T-helper 22 cell (primary cell): Measurements from ENCODE around the gene NCOA3.
"Not testable (repeated sequence)": the region's sequence is repeated elsewhere in the genome, so short reads cannot be mapped to it uniquely, and the experiment has no call there.

Experiments
- DNase-seq: peaks from one replicate; pipeline ENCODE4 v3.0.0-alpha.2; 2020; ENCODE audit warnings: low read depth

Gene NCOA3

DNA sequence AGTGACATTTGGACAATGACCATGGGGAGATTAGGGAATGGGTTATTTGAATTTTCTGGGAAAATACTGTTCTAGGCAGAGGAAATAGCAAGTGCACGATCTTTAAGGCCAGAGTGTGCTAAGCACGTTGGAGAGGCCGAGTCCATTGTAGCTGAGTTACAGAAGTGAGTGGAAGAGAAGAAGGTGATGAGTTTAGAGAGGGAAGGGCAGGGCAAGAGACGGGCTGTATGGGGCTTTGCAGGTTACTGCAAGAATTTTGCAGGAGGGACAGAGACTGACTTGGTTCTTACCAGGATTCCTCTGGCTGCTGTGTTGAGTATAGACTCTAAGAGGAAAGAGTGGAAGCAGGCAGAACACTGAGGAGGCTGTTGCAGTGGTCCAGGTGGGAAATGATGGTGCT lies 1.1 kb upstream of the NCOA3 start:
- DNase-seq, result no peak

DNA sequence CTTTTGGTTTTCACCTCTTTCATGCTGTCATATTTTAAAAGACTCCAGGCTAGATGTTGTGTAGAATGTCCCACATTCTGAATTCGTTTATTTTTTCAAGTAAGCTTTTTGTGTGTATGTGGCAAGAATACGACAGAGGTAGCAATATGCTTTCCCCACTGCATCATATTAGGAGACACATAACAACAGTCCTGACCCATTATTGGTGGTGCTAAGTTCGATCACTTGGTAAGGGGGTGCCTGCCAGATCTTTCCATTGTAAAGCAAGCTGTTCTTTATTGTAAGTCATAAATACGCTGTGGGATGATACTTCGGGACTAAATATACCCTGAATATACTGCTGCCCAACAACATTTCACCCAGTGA lies 588 bp upstream of the NCOA3 start:
- DNase-seq, result no peak

DNA sequence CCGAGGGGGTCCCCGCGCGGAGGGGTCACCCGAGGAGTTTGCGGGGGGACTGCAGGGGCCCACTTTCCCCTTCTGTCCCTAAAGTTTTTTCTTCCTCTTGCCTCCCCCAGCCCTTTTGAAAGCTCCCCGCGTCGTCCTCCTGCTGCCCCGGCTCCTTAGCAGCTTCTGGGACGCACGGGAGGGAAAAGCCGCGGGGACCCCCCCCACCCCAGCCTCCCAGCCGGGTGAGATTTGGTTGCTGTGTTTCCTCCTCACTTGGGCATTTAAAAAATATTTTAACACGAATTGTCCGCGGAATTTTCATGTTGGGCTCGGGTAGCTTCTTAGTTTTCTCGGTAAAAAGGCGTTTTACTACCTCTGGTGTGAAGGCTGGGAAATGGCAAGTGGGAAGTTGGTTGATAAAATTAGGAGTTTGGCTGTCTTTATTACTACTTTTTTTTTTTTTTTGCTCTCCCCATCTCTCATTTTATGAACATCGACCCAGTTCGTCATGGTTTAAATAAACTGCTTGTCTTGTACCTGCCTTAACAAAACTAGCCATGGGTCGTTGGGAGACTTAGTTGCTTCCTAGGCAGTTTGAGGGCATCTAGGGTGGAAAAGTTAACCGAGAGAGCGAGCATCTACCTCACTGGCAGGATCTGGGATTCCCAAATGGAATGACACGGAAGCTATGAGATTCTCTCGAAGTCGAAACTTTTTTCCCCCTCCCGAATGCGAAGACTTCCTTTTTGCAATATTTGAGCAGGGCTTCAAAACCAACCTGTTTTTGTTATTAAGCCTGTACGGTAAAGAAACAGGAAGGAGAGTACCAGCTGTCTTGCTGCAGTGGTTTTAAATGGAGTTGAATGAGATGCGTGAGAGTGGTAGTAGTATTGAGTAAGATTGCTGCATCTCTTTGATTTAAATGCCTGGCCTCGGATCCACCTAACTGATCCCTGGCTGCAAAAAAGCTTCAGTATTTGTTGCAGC lies 868 bp downstream of the NCOA3 start:
- no peak for DNase-seq

DNA sequence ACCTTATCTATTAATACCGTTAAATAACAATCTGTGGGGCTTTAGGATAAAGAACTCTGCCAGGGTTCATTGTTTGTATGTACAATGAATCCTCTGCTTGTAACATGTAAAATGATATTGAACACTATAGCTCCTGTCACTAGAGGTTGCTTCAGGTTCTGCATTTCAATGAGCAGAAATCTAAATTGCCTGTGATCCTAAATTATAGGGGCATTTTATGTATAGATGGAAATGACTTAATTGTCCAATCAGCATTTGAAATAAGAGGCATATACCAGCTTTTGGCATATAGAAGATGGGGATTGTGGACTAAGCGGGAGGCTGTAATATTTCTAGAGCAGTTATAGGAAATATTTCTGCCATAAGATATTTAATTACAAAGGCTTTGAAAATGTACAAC lies 2.0 kb downstream of the NCOA3 start:
- no peak for DNase-seq

DNA sequence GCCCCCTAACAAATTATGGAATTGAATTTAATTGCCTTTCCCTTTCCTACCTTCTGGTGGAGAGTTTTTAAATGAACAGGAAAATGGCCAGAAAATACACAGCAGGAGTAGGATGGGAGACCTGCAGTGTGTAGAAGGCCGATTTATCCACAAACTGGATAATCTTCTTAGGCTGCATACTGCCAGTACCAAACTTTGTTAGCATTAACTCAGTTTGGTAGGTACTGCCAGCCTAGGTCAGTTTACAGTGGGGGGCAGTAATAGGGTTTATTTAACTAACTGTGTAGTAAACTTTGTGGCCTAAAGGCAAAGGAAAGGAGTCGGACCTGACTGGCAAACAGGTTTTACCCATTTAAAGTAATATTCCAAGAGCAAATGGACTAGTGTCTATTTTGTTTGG lies 4.6 kb downstream of the NCOA3 start:
- no peak for DNase-seq

DNA sequence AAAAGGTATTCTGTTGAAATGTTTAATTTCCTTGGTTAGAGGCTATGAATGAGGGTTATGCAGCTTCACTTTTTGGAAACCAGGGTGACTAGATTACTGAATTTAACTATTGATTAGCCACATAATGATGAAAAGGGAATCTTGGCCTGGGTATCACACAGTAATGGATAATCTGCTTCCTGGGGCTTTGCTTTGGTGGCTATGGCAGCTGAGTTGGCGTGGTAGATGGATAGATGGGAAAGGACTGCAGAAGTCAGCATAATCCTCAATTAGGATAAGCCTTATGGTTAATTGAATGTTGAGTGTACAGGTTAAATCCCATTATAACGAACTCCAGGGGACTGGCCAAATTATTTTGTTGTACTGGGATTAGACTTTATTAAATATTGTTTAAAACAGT lies 5.2 kb downstream of the NCOA3 start:
- no peak for DNase-seq

DNA sequence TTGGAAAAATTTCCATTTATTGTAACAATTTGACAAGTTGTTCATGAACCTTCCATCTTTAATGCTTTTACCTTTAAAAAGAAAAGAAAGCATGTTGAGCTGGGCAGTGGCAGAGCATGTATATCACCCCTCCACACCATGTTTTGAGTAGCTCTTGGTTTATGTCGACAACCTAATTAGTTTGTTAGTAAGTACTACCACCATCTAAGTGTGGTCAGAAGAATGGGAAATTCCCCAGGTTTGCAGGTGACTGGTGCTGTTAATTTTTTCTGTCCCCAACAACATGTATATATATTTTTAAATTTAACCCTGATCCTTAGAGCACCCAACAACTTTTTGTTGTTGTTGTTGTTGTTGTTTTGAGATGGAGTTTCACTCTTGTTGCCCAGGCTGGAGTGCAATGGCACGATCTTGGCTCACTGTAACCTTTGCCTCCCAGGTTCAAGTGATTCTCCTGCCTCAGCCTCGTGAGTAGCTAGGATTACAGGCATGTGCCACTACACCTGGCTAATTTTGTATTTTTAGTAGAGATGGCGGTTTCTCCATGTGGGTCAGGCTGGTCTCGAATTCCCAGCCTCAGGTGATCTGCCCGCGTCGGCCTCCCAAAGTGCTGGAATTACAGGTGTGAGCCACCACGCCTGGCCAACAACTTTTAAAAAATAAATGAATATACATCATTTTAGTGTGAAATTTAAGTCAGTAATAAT lies 5.7 kb downstream of the NCOA3 start:
- not testable (repeated sequence) for DNase-seq

DNA sequence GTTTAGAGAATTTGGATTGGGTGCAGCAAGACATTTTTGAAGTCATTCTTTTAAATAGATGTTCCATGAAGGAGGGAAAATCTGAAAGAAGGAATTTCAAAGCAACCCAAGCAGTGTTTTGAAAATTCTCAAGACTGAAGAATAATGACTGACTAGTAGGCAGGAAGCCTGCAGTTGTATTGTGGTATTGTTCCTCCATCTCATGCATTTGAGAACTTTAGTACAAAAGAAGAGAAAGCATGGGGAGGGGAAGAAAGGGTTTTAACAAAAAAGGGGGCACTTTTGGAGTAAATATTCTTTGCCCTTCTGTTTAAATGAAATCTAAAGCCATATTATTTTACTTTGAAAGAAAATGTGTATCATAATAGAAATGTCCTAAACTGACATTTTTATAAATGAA lies 6.6 kb downstream of the NCOA3 start:
- DNase-seq, result no peak

DNA sequence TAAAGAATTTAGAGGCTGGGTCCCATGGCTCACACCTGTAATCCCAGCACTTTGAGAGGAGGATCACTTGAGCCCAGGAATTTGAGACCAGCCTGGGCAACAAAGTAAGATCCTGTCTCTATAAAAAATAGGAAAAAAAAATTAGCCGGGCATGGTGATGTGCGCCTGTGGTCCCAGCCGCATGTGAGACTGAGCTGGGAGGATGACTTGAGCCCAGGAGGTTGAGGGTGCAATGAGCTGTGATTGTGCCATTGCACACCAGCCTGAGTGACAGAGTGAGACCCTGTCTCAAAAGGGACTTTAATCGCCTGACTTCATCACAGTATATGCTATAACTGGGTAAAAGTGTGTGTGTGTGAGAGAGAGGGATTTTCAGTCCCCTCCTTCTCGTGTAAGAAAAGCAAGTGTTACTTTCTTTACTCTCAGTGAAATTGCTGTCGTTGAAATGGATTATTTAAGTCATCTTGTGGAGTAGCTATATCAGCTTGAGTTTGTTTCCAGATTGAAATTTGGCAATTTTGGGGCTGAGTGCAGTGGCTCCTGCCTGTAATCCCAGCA lies 7.5 kb downstream of the NCOA3 start:
- DNase-seq, result no peak

DNA sequence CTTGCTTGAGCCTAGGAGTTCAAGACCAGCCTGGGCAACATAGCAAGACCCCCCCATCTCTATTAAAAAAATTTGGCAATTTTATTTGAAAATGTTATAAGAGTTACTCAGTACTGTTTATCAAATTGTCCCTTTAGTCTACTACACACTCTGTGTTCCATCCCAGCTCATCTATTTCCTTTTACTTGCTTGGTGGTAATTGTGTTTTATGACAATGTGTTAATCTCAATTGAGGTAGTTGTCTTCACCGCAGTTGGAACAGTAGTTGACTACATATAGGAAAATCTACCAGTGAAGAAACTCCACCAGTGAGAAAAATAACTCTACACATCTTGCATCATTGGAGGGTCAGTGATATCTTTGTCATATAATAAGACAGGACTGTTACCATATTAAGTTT lies 8.0 kb downstream of the NCOA3 start:
- DNase-seq, result no peak

DNA sequence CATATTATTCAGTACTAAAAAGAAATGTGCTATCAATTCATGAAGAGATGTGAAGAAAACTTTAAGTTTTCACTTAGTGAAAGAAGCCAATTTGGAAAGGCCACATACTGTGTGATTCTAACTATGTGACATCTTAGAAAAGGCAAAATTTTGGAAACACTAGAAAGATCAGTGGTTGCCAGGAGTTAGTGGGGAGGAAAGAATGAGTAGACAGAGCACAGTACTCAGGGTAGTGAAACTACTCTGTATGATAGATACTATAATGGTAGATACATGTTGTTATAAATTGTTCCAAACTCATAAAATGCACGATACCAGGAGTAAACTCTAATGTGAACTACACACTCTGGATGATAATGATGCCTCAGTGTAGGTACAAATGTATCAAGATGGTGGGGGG lies 14.2 kb downstream of the NCOA3 start:
- DNase-seq, result no peak

DNA sequence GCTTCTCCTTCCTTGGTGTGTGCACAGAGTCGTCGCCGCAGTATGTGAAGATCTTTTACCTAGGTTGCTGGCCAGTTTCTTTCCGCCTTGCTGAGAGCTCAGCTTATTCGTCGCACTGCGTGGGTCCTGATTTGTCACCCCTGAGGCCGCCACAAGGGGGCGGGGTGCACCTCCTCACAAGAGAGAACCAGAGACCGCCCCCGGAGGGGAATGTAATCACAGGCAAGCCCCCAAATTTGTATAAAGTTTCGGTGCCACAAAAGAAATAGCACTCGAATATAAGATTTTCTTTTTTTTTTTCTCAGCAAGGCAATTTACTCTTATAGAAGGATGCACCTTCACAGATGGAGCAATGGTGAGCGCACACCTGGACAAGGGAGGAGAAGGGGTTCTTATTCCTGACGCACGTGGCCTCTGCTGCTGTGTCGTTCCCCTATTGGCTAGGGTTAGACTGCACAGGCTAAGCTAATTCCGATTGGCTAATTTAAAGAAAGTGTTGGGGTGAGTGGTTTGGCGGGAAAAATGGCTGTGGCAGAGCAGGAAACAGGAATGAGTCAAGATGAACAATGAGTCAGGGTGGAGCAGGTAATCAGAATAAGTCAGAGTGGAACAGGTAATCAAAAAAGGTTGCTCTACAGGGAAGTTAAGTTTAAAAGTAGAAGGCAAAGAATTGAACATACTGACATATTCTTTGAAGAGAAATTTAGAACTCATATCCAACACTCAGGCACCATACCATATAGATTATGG lies 19.5 kb downstream of the NCOA3 start:
- no peak for DNase-seq

DNA sequence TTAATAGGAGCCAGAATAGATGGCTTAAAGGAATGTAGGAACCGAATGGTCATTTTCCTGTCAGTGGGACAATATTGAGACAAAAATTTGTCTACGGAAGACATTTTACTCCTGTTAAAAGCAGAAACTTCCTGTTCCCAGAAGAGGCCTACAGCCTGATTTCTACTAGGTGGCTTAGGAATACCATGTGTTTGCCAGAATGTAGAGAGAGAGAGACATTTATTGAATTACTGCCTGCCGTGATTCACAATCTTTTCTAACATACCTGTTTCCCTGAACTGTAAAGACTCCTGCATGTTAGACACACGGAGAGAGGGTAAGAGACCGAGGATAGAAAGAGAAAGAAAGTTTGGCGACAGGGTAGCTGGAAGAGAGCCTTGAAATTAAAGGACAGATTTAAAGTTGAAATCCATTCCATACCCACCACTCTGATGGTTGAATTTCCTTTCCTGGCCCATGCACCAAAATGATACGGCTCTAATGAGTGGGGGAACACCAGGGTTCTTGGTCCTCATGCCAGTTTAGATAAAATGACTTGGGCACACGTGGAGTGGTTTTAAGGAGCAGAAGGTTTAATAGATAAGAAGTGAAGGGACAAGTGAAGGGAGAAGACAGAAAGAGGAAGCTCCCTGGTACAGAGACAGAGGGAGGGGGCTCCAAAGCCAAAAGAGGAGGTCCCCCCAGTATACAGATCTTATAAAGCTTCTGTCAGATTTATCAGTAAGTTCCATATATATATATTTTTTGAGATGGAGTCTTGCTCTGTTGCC lies 22.5 kb downstream of the NCOA3 start:
- no peak for DNase-seq

DNA sequence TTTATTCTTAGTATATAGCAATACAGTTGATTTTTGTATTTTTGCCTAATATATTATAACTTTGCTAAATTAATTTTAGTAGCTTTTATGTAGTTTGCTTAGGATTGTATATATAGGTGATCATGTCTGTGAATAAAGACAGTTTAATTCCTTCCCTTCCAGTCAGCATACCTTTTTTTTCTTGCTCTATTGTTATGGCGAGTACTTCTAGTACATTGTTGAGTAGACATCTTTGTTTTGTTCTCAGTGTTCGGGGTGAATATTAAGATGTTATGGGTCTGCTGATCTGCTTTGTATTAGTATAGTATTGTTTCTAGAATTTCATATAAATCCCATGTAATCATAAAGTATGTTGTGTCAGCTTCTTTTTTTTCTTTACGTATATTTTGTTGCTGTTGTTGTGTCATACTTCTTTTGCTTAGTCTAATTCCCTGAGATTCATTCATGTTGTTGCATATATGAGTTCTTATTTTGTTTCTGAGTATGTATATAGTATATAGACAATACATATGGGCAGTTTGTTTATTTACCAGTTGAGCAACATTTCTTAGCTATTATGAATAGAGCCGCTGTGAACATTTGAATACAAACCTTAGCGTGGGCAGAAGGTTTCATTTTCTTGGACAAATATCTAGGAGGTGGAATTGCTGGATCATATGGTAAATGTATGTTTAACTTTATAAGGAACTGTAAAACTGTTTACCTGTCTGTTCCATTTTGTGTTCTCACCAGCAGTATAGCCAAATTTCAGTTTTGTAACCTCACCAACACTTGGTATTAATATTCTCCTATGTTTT lies 25.5 kb downstream of the NCOA3 start:
- DNase-seq, result no peak

DNA sequence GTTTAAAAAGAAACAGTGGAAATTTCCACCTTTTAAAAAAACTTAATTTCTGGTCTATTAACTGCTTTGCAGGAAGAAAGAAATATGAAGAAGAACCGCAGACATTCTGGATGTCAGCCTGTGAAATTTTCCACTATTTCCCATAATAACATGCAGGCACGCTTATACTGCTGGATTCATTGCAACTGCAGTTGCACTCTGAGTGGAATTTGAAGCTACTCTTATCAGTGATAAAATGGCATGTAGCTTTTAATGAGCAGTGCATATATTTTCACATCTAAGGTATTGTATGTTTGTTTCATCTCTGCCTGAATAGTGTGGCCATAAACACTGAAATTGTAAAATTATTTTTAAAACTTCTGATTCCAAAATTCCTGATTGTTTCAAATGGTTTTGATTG lies 28.2 kb downstream of the NCOA3 start:
- no peak for DNase-seq

DNA sequence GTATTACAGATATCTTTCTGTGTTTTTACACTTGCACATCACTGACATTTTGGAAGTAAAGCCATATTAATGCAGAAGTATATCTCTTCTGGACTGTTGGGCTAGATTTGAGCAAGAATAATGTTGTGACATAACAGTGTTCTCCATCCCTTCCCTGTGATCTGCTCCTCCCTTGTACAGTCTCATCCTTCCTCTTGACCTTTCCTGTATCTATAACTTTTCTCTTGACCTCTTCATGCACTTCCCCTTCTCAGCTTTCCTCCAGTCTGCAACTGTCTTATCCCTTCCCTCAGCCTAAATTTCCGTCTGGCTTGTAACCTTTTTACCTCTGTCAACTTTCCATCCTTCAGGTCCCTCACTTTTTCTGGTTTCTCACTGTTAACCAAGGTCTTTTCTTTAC lies 29.8 kb downstream of the NCOA3 start:
- no peak for DNase-seq

DNA sequence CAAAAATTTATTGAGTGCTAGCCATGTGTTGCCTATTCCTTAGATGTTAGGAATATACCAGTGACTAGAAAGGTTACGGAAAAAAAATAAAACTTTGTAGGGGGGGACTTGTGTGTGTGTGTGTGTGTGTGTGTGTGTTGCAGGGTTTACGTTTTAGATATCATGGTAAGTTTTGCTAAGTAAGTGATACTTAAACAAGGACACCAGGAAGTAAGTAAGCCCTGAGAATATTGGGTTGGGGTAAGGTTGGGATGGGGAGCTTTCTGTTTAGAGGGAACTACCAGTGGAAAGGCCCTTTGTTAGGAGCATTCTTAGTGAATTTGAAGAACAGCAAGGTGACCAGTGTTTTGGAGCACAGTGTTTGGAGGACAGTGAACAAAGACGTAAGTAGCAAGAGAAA lies 30.3 kb downstream of the NCOA3 start:
- DNase-seq, result no peak

DNA sequence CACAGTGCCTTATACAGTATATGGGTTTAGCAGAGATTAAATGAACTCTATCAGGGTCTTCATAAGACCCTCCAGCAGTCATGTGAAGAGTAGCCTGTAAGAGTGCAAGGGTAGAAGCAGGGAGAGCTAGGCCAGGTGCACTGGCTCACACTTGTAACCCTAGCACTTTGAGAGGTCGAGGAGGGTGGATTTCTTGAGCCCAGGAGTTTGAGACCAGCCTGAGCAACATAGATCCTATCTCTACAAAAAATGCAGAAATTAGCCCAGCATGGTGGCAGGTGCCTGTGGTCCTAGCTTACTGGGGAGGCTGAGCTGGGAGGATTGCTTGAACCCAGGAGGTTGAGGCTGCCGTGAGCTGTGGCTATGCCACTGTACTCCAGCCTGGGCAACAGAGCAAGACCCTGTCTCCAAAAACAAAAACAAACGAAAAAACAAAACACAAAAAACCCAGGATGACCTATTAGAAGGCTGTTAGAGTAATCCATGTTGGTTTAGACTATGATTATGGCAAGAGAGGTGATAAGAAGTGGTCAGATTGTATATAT lies 31.9 kb downstream of the NCOA3 start:
- DNase-seq, result no peak

DNA sequence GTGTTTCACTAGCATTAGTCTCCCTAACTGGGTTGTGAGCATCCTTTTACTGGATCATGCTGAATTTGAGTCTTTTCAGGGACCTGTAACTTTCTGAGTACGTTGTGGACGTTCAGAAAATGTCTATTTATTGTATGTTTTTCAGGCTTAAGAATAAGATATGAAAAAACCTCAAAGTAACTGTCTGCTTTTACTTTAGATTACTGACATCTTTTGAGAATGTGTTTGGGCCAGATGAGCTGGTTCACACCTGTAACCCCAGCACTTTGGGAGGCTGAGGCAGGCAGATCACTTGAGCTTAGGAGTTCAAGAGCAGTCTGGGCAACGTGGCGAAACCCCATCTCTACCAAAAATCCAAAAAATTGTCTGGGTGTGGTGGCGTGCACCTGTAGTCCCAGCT lies 32.7 kb downstream of the NCOA3 start:
- DNase-seq, result no peak

DNA sequence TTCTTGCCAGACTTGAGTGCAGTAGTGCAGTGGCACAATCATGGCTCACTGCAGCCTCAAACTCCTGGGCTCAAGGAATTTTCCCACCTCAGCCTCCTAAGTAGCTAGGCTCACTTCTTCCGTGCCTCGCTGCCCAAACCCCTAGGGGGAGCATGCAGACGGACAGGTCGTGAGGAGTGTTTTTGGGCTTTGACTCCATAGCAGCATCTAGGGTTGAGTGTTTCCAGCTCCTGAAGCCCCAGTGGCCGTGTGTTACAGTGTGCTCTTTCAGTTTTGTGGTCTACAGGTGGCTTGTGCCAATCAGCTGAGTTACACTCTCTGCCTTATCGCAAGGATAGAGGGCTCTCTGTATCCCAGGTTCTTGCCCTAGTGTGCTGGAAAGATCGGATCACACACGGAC lies 33.4 kb downstream of the NCOA3 start:
- no peak for DNase-seq

DNA sequence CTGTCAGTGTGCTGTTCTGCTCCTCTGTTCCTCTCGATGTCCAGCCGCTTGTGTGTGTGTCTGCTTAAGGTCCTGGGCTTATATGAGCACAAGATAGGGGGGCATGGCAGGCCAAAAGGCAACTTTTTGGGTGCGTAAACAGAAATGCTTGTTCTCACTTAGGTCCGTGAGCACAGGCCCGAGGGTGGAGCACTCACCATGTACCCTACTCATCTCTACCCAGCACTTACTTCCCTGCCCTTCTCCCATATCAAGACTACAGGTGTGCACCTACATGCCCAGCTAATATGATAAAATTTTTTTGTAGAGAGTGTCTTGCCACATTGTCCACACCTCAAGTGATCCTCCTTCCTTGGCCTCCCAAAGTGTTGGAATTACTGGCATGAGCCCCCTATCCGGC lies 34.3 kb downstream of the NCOA3 start:
- DNase-seq, result no peak
